HCT116 (cell line): Measurements from ENCODE around the gene BICD1. TPM values are rescaled to one million over a fixed set of nuclear protein-coding genes. Genes with fewer than 3 reads are reported as not detected.
A peak's percentile ranks its signal among the peaks of the same experiment; 100 is the strongest.

Source experiments
- ATAC-seq: fragments of 200-7000 bp; cut with Tn5 transposase; 2 replicates; pipeline ENCODE4 v1.9.1; 2020; ENCODE audit warnings: mild to moderate bottlenecking, moderate library complexity
- BruUV-seq: library from RNA; stranded (reverse); fragments of 400-500 nt; replicated peaks from 2 replicates; lab custom pipeline; 2021; lab: Mats Ljungman, UMichigan
- CTCF ChIA-PET: fragments of 300-600 bp; sonication (Branson Sonifier 250); formaldehyde crosslinking; loops from one replicate; lab custom pipeline; 2021; ENCODE audit warnings: antibody characterized with exemption; lab: Charles Lee
- POLR2A ChIA-PET: fragments of 300-600, 350-600 bp; sonication (Branson Sonifier 250); formaldehyde crosslinking; loops from one replicate; lab custom pipeline; 2021; ENCODE audit warnings: antibody characterized with exemption; lab: Charles Lee
- RAD21 ChIA-PET, 2 experiments: fragments of 300-600 bp; sonication (Branson Sonifier 250); formaldehyde crosslinking; loops; one replicate each; lab custom pipeline; 2023; ENCODE audit warnings: low total read pairs in 2 of 2; ENCODE audit not compliant: uncharacterized antibody in 2 of 2, unreplicated experiment in 2 of 2, low non-redundant PET in 1 of 2; lab: Charles Lee
- DNase-seq: peaks from one replicate; pipeline ENCODE4 v3.0.0-alpha.2; 2010; ENCODE audit warnings: low read depth, low spot score
- H2AFZ ChIP-seq: fragments of 200-600 bp; shearing (Covaris generic), sonication (generic); 2 replicates; pipeline ENCODE4 v1.6.1; 2017; ENCODE audit warnings: low read depth, mixed run types, mixed read lengths, antibody characterized with exemption, low read length; ENCODE audit not compliant: poor library complexity, severe bottlenecking
- H3K27ac ChIP-seq: 2 replicates; pipeline ENCODE4 v1.5.1; 2012; ENCODE audit warnings: low read depth, low read length
- H3K27me3 ChIP-seq: fragments of 200-600 bp; sonication (generic); 2 replicates; pipeline ENCODE4 v1.6.1; 2016; ENCODE audit warnings: mixed run types, low read length, mixed read lengths; ENCODE audit not compliant: insufficient read depth
- H3K36me3 ChIP-seq, 2 experiments: fragments of 200-500 bp in 1 of 2; fragments of 200-600 bp in 1 of 2; sonication (Bioruptor generic) in 1 of 2; sonication (generic) in 1 of 2; 2 replicates each; pipeline versions ENCODE4 v1.5.1 to v1.6.1; 2014 to 2016; ENCODE audit warnings: low read length in 2 of 2, inconsistent platforms in 1 of 2, mixed read lengths in 1 of 2, mixed run types in 1 of 2; ENCODE audit not compliant: insufficient read depth in 2 of 2, control insufficient read depth in 1 of 2
- H3K4me1 ChIP-seq, 2 experiments: fragments of 200-600 bp in 1 of 2; sonication (generic) in 1 of 2; 2 replicates each; pipeline versions ENCODE4 v1.5.1 to v1.6.1; 2012 to 2017; ENCODE audit warnings: low read length in 2 of 2, inconsistent platforms in 1 of 2, mild to moderate bottlenecking in 1 of 2, mixed read lengths in 1 of 2, mixed run types in 1 of 2, moderate library complexity in 1 of 2; ENCODE audit not compliant: insufficient read depth in 2 of 2, control insufficient read depth in 1 of 2
- H3K4me2 ChIP-seq: fragments of 200-600 bp; sonication (generic); 2 replicates; pipeline ENCODE4 v1.6.1; 2017; ENCODE audit warnings: mixed run types, low read length, mixed read lengths
- H3K4me3 ChIP-seq, 2 experiments: fragments of 200-600 bp in 1 of 2; sonication (generic) in 1 of 2; replicated peaks in 1 of 2; 2 replicates each; pipeline ENCODE4 v1.5.1; 2011 to 2016; ENCODE audit warnings: low read length in 2 of 2, control low read depth in 1 of 2, low read depth in 1 of 2, mild to moderate bottlenecking in 1 of 2, mixed read lengths in 1 of 2, mixed run types in 1 of 2
- H3K79me2 ChIP-seq: fragments of 200-600 bp; sonication (generic); 2 replicates; pipeline ENCODE4 v1.6.1; 2017; ENCODE audit warnings: mild to moderate bottlenecking, mixed run types, low read length, moderate library complexity, mixed read lengths; ENCODE audit not compliant: insufficient read depth
- H3K9ac ChIP-seq: fragments of 200-600 bp; sonication (generic); 2 replicates; pipeline ENCODE4 v1.6.1; 2016; ENCODE audit warnings: low read length, mixed read lengths
- H3K9me2 ChIP-seq: fragments of 200-600 bp; sonication (generic), shearing (Covaris generic); 2 replicates; pipeline ENCODE4 v1.6.1; 2017; ENCODE audit warnings: mixed run types, mild to moderate bottlenecking, moderate library complexity; ENCODE audit not compliant: insufficient read depth
- H3K9me3 ChIP-seq, 2 experiments: fragments of 200-500 bp in 1 of 2; fragments of 200-600 bp in 1 of 2; sonication (Bioruptor generic) in 1 of 2; sonication (generic) in 1 of 2; 2 replicates each; pipeline ENCODE4 v1.6.1; 2014 to 2017; ENCODE audit warnings: low read length in 2 of 2, mixed read lengths in 2 of 2, inconsistent platforms in 1 of 2, low read depth in 1 of 2, mild to moderate bottlenecking in 1 of 2, mixed run types in 1 of 2, moderate library complexity in 1 of 2; ENCODE audit not compliant: control insufficient read depth in 1 of 2, insufficient read depth in 1 of 2
- H4K20me1 ChIP-seq: fragments of 200-600 bp; sonication (generic), shearing (Covaris generic); 2 replicates; pipeline ENCODE4 v1.6.1; 2017; ENCODE audit warnings: mixed run types, mild to moderate bottlenecking, moderate library complexity; ENCODE audit not compliant: insufficient read depth
- ATF3 ChIP-seq: IDR thresholded peaks from 2 replicates; pipeline ENCODE4 v1.6.1; 2012
- CEBPB ChIP-seq: IDR thresholded peaks from 2 replicates; pipeline ENCODE4 v1.6.1; 2012; ENCODE audit warnings: low read depth
- CTCF ChIP-seq, 3 experiments: fragments of 200-600 bp in 1 of 3; sonication (generic) in 1 of 3; IDR thresholded peaks in 2 of 3; conservative IDR thresholded peaks in 1 of 3; 2 replicates each; pipeline ENCODE4 v1.5.1; 2012 to 2017; ENCODE audit warnings: low read depth in 2 of 3, low read length in 2 of 3, antibody characterized with exemption in 1 of 3, borderline replicate concordance in 1 of 3, control low read depth in 1 of 3, mild to moderate bottlenecking in 1 of 3, mixed read lengths in 1 of 3, mixed run types in 1 of 3, moderate library complexity in 1 of 3; ENCODE audit not compliant: insufficient read depth in 1 of 3
- EGR1 ChIP-seq: IDR thresholded peaks from 2 replicates; pipeline ENCODE4 v1.6.1; 2012; ENCODE audit warnings: low read depth
- ELF1 ChIP-seq: IDR thresholded peaks from 2 replicates; pipeline ENCODE4 v1.6.1; 2012; ENCODE audit warnings: low read depth, borderline replicate concordance
- EZH2 ChIP-seq: fragments of 200-600 bp; sonication (generic); IDR thresholded peaks from 2 replicates; pipeline ENCODE4 v1.6.1; 2017; ENCODE audit warnings: antibody characterized with exemption, mixed run types
- FOSL1 ChIP-seq: IDR thresholded peaks from 2 replicates; pipeline ENCODE4 v1.6.1; 2012; ENCODE audit warnings: low read depth
- RAD21 ChIP-seq: IDR thresholded peaks from 2 replicates; pipeline ENCODE4 v1.6.1; 2012; ENCODE audit warnings: low read depth, mild to moderate bottlenecking
- REST ChIP-seq: IDR thresholded peaks from 2 replicates; pipeline ENCODE4 v1.6.1; 2012; ENCODE audit warnings: low read depth
- SIN3A ChIP-seq: IDR thresholded peaks from 2 replicates; pipeline ENCODE4 v1.6.1; 2012; ENCODE audit warnings: low read depth
- SP1 ChIP-seq: IDR thresholded peaks from 2 replicates; pipeline ENCODE4 v1.6.1; 2012; ENCODE audit warnings: low read depth
- TCF7L2 ChIP-seq: IDR thresholded peaks from 2 replicates; pipeline ENCODE4 v1.7.0; 2011; ENCODE audit warnings: borderline replicate concordance, inconsistent platforms; ENCODE audit not compliant: insufficient read depth, insufficient read length; ENCODE audit errors: extremely low read depth
- ZBTB33 ChIP-seq: IDR thresholded peaks from 2 replicates; pipeline ENCODE4 v1.6.1; 2011; ENCODE audit warnings: mild to moderate bottlenecking, low read length, moderate library complexity; ENCODE audit not compliant: insufficient replicate concordance; ENCODE audit errors: extremely low read depth
- ZFX ChIP-seq: fragments of 450-650 bp; IDR thresholded peaks from 2 replicates; pipeline ENCODE4 v1.6.1; 2017
- ZNF274 ChIP-seq: fragments of 200-500 bp; sonication (Bioruptor generic); IDR thresholded peaks from 2 replicates; pipeline ENCODE4 v1.6.1; 2014; ENCODE audit warnings: mild to moderate bottlenecking, low read depth, low read length, inconsistent platforms
- intact Hi-C: fragments of 100-400 bp; cut with micrococcal nuclease; formaldehyde crosslinking; loops from 2 replicates; pipeline ENCODE4 v1.10.0; 2022
- total RNA-seq: library from RNA; stranded (reverse); gene quantifications from one replicate; pipeline ENCODE4 v1.2.1, GENCODE V29; 2021; ENCODE audit not compliant: unreplicated experiment

BICD1 gene
- total RNA-seq, 1 experiment from 2014 or later, result 32.5 TPM

GRCh38 chr12:32104572-32105355 is 1.9 kb upstream of the BICD1 start (continued):
- TF ChIP-seq REST (no peak), ATF3 (no peak), SIN3A (no peak), ZFX (no peak), ZNF274 (no peak)

GRCh38 chr12:32105986-32106516 is 596 bp upstream of the BICD1 start:
- POLR2A ChIA-PET, result interaction anchor here (2.1 kb wide), 1 partner anchor 9 kb away, joined by 10 read pairs; no protein-coding TSS in a partner anchor
- intact Hi-C loops, result loop anchor here (5.0 kb wide), 1 partner anchor 449 kb away; the partner anchor contains the start of gene ETFBKMT
- peak overlapping the region; percentile 87 for H3K27ac ChIP-seq
- TF ChIP-seq FOSL1 (no peak), CTCF (IDR thresholded peaks at IDR 0.05 in 2 of 3, conservative IDR thresholded peaks at IDR 0.05 in 1 of 3; ENCODE audit: borderline replicate concordance in 1 of 3, insufficient read depth in 1 of 3, low read depth in 2 of 3, low read length in 2 of 3) (no peak), SP1 (no peak), RAD21 (no peak), EZH2 (no peak), CEBPB (no peak), ATF3 (no peak), ZBTB33 (no peak), ZFX (no peak), EGR1 (no peak), ELF1 (no peak), TCF7L2 (no peak)

More at GRCh38 chr12:32105986-32106516, 596 bp upstream of the BICD1 start:
- Histone ChIP-seq H3K9ac (peak overlapping the region; percentile 96), H3K27me3 (no peaks in the 10 kb centered on the region), H2AFZ (peak overlapping the region; percentile 0), H3K9me3 (no peaks in the 10 kb centered on the region), H3K4me2 (peak overlapping the region; percentile 87), H3K4me1 (peaks cover 14 to 22% of the 10 kb centered on the region in 2 experiments), H3K79me2 (peaks cover 38% of the 10 kb centered on the region), H3K9me2 (no peaks in the 10 kb centered on the region), H3K36me3 (0 out of 4 replicates have a peak, but pooled peaks cover 0 to 3% of the 10 kb centered on the region in 2 experiments), H3K4me3 (peak overlapping the region; percentile 81 to 95), H4K20me1 (no peaks in the 10 kb centered on the region; the same call in 1 of the 2 replicates)
- ATAC-seq (peak; percentile 2), DNase-seq (no peak)
- no TSS peak for BruUV-seq
- ChIA-PET CTCF (no interaction called here), RAD21 (no interaction called here)
